Neuronal stem cell (in vitro differentiated cells): ENCODE results near the gene NOP53.
"Not testable (repeated sequence)": the region's sequence is repeated elsewhere in the genome, so short reads cannot be mapped to it uniquely, and the experiment has no call there.

Experiments used
- DNase-seq: peaks from one replicate; pipeline ENCODE4 v3.0.0-alpha.2; 2013; ENCODE audit warnings: low spot score
- H2AFZ ChIP-seq: one replicate; pipeline ENCODE4 v1.6.1; 2013; ENCODE audit warnings: mild to moderate bottlenecking, low read length, inconsistent platforms
- H2AK5ac ChIP-seq: 2 replicates; pipeline ENCODE4 v1.6.1; 2013; ENCODE audit warnings: low read depth, mild to moderate bottlenecking, inconsistent platforms, low read length, moderate library complexity, mixed read lengths
- H2BK120ac ChIP-seq: 2 replicates; pipeline ENCODE4 v1.6.1; 2013; ENCODE audit warnings: low read depth, mild to moderate bottlenecking, inconsistent platforms, low read length, moderate library complexity, mixed read lengths
- H2BK12ac ChIP-seq: one replicate; pipeline ENCODE4 v1.6.1; 2013; ENCODE audit warnings: low read length, inconsistent platforms
- H2BK15ac ChIP-seq: 2 replicates; pipeline ENCODE4 v1.6.1; 2013; ENCODE audit warnings: mild to moderate bottlenecking, low read length, inconsistent platforms, mixed read lengths
- H2BK5ac ChIP-seq: one replicate; pipeline ENCODE4 v1.6.1; 2013; ENCODE audit warnings: inconsistent platforms, mild to moderate bottlenecking, low read length, moderate library complexity
- H3K14ac ChIP-seq: one replicate; pipeline ENCODE4 v1.6.1; 2013; ENCODE audit warnings: low read length, inconsistent platforms
- H3K18ac ChIP-seq: 2 replicates; pipeline ENCODE4 v1.6.1; 2013; ENCODE audit warnings: low read length, inconsistent platforms
- H3K23ac ChIP-seq: 2 replicates; pipeline ENCODE4 v1.6.1; 2013; ENCODE audit warnings: low read depth, mild to moderate bottlenecking, mixed read lengths, low read length, inconsistent platforms; ENCODE audit not compliant: poor library complexity
- H3K27ac ChIP-seq: replicated peaks from 3 replicates; pipeline ENCODE4 v1.5.1; 2013; ENCODE audit warnings: low read length, inconsistent platforms
- H3K27me3 ChIP-seq, 3 experiments: 2 replicates each; pipeline ENCODE4 v1.6.1; 2013; ENCODE audit warnings: low read length in 3 of 3, mild to moderate bottlenecking in 2 of 3, inconsistent platforms in 1 of 3, low read depth in 1 of 3, mixed read lengths in 1 of 3, moderate library complexity in 1 of 3; ENCODE audit not compliant: control insufficient read depth in 3 of 3, insufficient read depth in 3 of 3
- H3K36me3 ChIP-seq, 2 donors: replicated peaks in 1 of 2; 2 replicates each; pipeline ENCODE4 v1.6.1; 2013; ENCODE audit warnings: low read length in 2 of 2; ENCODE audit not compliant: control insufficient read depth in 2 of 2, insufficient read depth in 2 of 2
- H3K4ac ChIP-seq: 2 replicates; pipeline ENCODE4 v1.6.1; 2013; ENCODE audit warnings: inconsistent platforms, mild to moderate bottlenecking, low read length, moderate library complexity
- H3K4me1 ChIP-seq, 2 donors: 1 replicate in 1 of 2; 2 replicates in 1 of 2; pipeline ENCODE4 v1.6.1; 2013; ENCODE audit warnings: low read length in 2 of 2, low read depth in 1 of 2; ENCODE audit not compliant: control insufficient read depth in 2 of 2, insufficient read depth in 1 of 2
- H3K4me2 ChIP-seq: one replicate; pipeline ENCODE4 v1.6.1; 2013; ENCODE audit warnings: mild to moderate bottlenecking, low read length, inconsistent platforms; ENCODE audit not compliant: insufficient read depth, poor library complexity, severe bottlenecking
- H3K4me3 ChIP-seq, 2 donors: 2 replicates each; pipeline ENCODE4 v1.5.1; 2013; ENCODE audit warnings: low read length in 2 of 2, mild to moderate bottlenecking in 2 of 2, inconsistent platforms in 1 of 2, moderate library complexity in 1 of 2
- H3K79me1 ChIP-seq: one replicate; pipeline ENCODE4 v1.6.1; 2013; ENCODE audit warnings: low read depth, mild to moderate bottlenecking, inconsistent platforms, low read length, moderate library complexity
- H3K9ac ChIP-seq: one replicate; pipeline ENCODE4 v1.6.1; 2013; ENCODE audit warnings: mild to moderate bottlenecking, low read depth, low read length, inconsistent platforms; ENCODE audit not compliant: poor library complexity
- H3K9me3 ChIP-seq, 2 donors: replicated peaks in 1 of 2; 2 replicates each; pipeline versions ENCODE3 to v1.6.1; 2013; ENCODE audit warnings: low read length in 2 of 2, mild to moderate bottlenecking in 2 of 2, inconsistent platforms in 1 of 2, low read depth in 1 of 2, mixed read lengths in 1 of 2, moderate library complexity in 1 of 2; ENCODE audit not compliant: control insufficient read depth in 2 of 2, insufficient read depth in 1 of 2
- H4K8ac ChIP-seq: one replicate; pipeline ENCODE4 v1.6.1; 2013; ENCODE audit warnings: low read depth, mild to moderate bottlenecking, inconsistent platforms, low read length, moderate library complexity
- H4K91ac ChIP-seq: one replicate; pipeline ENCODE4 v1.6.1; 2013; ENCODE audit warnings: low read length, low read depth, mild to moderate bottlenecking, inconsistent platforms; ENCODE audit not compliant: poor library complexity
- WGBS, 2 donors: extraction: QIAGEN DNeasy Blood & Tissue Kit; methylation state at CpG; one replicate each; pipeline ENCODE4 v1.1.7; 2013; ENCODE audit warnings: missing lambda C conversion rate in 2 of 2, mixed read lengths in 1 of 2; ENCODE audit not compliant: insufficient read length in 2 of 2, insufficient replicate concordance in 1 of 2; ENCODE audit errors: extremely low coverage in 2 of 2; 5-methylcytosine and 5-hydroxymethylcytosine counted together

Gene NOP53

DNA sequence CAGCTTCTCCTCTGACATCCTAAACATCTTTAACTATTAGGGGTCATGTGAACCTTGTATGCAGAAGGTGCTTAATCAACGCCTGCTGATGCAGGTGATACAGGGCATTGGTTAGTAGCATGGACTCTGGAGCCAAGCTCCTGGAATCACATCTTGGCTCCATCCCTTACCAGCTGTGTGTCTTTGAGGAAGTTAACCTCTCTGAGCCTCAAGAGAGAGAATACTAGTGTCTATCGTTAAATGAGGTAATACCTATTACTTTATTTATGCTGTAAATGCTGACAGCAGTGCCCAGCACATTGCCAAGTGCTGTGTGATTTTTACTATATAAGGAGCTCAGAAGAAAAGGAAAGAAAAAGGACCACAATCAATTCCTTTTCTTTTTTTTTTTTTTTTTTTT is 22.0 kb downstream of the NOP53 start:
- peaks cover 6 to 7% of the 10 kb centered on the region in 2 donors for H3K4me1 ChIP-seq

DNA sequence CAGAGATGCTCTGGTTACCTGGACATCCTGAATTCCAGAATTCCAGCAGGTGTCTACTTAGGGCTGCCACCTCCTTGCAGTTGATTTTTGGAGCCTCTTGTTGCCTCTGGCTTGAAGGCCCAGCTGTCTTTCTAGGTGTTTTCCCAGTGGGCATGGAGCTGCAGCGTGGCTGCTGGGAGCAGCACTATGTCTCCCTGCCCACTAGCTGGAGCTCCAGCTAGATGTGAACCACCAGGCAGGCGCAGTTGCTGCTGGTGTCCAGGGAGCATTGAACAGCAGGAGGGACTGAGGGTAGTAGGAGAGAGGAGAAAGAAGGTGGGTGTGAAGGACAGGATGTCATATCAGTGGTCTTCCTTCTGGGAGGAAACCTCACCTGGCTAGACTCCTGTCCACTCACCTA is 23.3 kb downstream of the NOP53 start:
- Histone ChIP-seq H3K27ac (no peak overlapping the region), H3K9me3 (no peaks in the 10 kb centered on the region), H2BK12ac (no peak overlapping the region), H3K36me3 (no peaks in the 10 kb centered on the region), H4K8ac (no peak overlapping the region), H3K4ac (no peak overlapping the region), H2AK5ac (no peak overlapping the region), H3K18ac (peak overlapping the region; percentile 18), H2BK5ac (no peak overlapping the region), H2BK120ac (no peak overlapping the region), H3K4me1 (peaks cover 6 to 7% of the 10 kb centered on the region in 2 donors), H3K4me2 (no peak overlapping the region), H2BK15ac (no peak overlapping the region), H3K79me1 (no peaks in the 10 kb centered on the region), H3K23ac (no peak overlapping the region), H3K4me3 (no peak overlapping the region), H3K9ac (no peak overlapping the region), H4K91ac (no peak overlapping the region), H3K27me3 (peaks cover 0 to 2% (median 0%) of the 10 kb centered on the region in 3 experiments), H3K14ac (no peak overlapping the region), H2AFZ (no peak overlapping the region)
- DNase-seq = no peak
- no CpG with 5 or more reads among the region's 2 CpGs for WGBS, 2 donors

More for the DNA sequence above, 22.0 kb downstream of the NOP53 start:
- no peak overlapping the region for H4K8ac ChIP-seq
- no CpG with 5 or more reads among the region's 2 CpGs for WGBS, 2 donors
- H3K9ac ChIP-seq = no peak overlapping the region
- no peak overlapping the region for H3K4me2 ChIP-seq
- H3K14ac ChIP-seq = no peak overlapping the region
- H3K27me3 ChIP-seq = peaks cover 0 to 2% (median 0%) of the 10 kb centered on the region in 3 experiments
- H2BK12ac ChIP-seq = no peak overlapping the region
- no peak overlapping the region for H2BK5ac ChIP-seq
- DNase-seq = no peak
- no peaks in the 10 kb centered on the region for H3K36me3 ChIP-seq
- H2AK5ac ChIP-seq = no peak overlapping the region
- no peak overlapping the region for H4K91ac ChIP-seq
- no peak overlapping the region for H2AFZ ChIP-seq
- H3K4me3 ChIP-seq = no peak overlapping the region
- no peak overlapping the region for H2BK120ac ChIP-seq
- H3K79me1 ChIP-seq = no peaks in the 10 kb centered on the region
- no peak overlapping the region for H2BK15ac ChIP-seq
- H3K27ac ChIP-seq = no peak overlapping the region
- no peak overlapping the region for H3K18ac ChIP-seq
- no peak overlapping the region for H3K4ac ChIP-seq
- no peaks in the 10 kb centered on the region for H3K9me3 ChIP-seq
- H3K23ac ChIP-seq = no peak overlapping the region

DNA sequence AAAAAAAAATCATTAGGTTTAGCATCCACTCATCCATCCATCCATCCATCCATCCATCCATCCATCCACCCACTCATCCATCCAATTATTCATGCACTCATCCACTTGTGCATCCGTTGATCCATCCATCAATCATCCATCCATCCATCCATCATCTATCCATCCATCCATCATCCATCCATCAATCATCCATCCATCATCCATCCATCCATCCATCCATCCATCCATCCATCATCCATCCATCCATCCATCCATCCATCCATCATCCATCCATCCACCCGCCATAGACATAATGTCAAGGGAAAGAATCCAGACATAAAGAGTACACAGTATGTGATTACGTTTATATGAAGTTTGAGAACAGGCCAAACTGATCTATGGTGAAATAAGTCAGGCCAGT is 24.2 kb downstream of the NOP53 start:
- Histone ChIP-seq H3K18ac (no peak overlapping the region), H3K23ac (no peak overlapping the region), H2BK120ac (no peak overlapping the region), H3K9me3 (no peaks in the 10 kb centered on the region), H3K27ac (no peak overlapping the region), H3K4ac (no peak overlapping the region), H3K4me3 (no peak overlapping the region), H4K8ac (no peak overlapping the region), H3K9ac (no peak overlapping the region), H3K4me2 (no peak overlapping the region), H2BK5ac (no peak overlapping the region), H3K27me3 (peaks cover 0 to 2% (median 0%) of the 10 kb centered on the region in 3 experiments), H3K14ac (no peak overlapping the region), H4K91ac (no peak overlapping the region), H2BK12ac (no peak overlapping the region), H3K36me3 (no peaks in the 10 kb centered on the region), H3K79me1 (no peaks in the 10 kb centered on the region), H3K4me1 (peaks cover 10 to 12% of the 10 kb centered on the region in 2 donors), H2BK15ac (no peak overlapping the region), H2AK5ac (no peak overlapping the region), H2AFZ (no peak overlapping the region)
- no CpG with 5 or more reads among the region's 3 CpGs for WGBS, 2 donors
- no peak for DNase-seq

DNA sequence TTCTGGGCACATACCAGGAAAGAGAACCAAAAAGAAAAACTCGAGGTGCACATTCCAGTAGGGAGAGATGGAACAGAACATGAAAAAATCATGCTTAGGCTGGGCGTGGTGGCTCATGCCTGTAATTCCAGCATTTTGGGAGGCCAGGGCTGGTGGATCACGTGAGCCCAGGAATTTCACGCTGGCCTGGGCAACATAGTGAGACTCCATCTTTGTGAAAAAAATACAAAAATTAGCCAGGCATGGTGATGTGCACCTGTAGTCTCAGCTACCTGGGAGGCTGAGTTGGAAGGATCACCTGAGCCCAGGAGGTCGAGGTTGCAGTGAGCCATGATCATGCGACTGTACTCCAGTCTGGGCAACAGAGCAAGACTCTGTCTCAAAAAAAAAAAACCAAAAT is 25.9 kb downstream of the NOP53 start:
- H3K27me3 ChIP-seq, H2BK15ac ChIP-seq, H3K4ac ChIP-seq, H3K23ac ChIP-seq, H2BK5ac ChIP-seq, H3K4me2 ChIP-seq, H2AFZ ChIP-seq, H2AK5ac ChIP-seq, H3K14ac ChIP-seq, H4K91ac ChIP-seq, H2BK120ac ChIP-seq, H3K9ac ChIP-seq, H3K4me3 ChIP-seq, H3K18ac ChIP-seq, H3K36me3 ChIP-seq, H3K9me3 ChIP-seq, H3K27ac ChIP-seq, H2BK12ac ChIP-seq, H4K8ac ChIP-seq, H3K79me1 ChIP-seq, DNase-seq: not testable (repeated sequence)
- peaks cover 7 to 11% of the 10 kb centered on the region in 2 donors for H3K4me1 ChIP-seq
- no CpG with 5 or more reads among the region's 6 CpGs for WGBS, 2 donors
